Fibroblast of skin of back (primary cell): Measurements from ENCODE around the gene POPDC3.
A peak's percentile ranks its signal among the peaks of the same experiment; 100 is the strongest.

Experiments
- DNase-seq: peaks from one replicate; pipeline ENCODE4 v3.0.0-alpha.2; 2013

The POPDC3 gene

GRCh38 chr6:105138141-105138540, 41.7 kb downstream of the POPDC3 start:
- DNase-seq = no peak

- no peak for DNase-seq
These were observed 42.4 kb downstream of the POPDC3 start for GRCh38 chr6:105137388-105137787.

GRCh38 chr6:105136431-105137350, 43.1 kb downstream of the POPDC3 start:
- DNase-seq = peak; percentile 65

DNA sequence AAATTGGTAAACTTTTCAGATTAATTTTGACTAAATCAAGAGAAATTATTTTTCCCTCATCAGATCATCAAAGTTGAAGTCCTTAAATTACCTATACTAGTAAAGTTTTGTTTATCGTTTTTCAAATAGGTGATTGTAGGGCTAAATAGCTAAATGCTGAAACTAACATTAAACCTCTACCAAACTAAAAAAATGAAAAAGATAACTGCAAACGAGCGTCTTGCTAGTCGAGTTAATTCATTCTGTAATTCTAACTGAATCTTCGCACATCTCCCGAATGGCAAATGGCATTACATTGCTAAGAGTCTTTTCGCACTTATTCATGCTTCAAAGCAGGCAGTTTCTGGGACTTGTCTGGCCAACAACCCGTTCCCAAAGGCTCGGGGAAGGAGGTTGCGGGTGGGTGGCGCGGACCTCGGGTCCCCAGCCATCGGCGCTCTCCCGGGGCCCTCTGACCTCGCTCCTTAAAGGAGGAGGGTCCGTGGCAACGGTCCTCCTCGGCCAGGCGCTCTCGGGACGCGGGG, 43.8 kb downstream of the POPDC3 start:
- DNase-seq = peak; percentile 44

DNA sequence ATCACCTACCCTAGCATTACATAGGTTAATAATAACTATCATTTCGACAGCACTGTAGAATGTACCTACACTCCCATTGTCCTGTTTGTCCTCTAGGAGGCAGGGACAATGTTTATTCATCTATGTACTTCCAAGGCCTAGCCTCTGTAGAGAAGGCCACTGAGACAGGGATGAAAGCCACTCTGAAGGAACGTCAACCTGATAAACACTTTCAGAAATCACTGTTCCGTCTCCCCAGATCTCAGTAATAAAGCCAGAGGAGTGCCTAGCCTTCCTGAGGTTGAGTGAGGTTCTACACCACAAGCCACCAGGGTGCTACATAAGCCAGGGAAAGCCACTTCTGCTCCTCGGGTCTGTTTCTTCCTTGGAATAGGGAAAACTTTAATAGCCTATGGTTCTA, 44.8 kb downstream of the POPDC3 start:
- peak; percentile 35 for DNase-seq

GRCh38 chr6:105122717-105123116, 57.1 kb downstream of the POPDC3 start:
- no peak for DNase-seq

- no peak for DNase-seq
These were observed 57.8 kb downstream of the POPDC3 start for GRCh38 chr6:105121981-105122380.

DNA sequence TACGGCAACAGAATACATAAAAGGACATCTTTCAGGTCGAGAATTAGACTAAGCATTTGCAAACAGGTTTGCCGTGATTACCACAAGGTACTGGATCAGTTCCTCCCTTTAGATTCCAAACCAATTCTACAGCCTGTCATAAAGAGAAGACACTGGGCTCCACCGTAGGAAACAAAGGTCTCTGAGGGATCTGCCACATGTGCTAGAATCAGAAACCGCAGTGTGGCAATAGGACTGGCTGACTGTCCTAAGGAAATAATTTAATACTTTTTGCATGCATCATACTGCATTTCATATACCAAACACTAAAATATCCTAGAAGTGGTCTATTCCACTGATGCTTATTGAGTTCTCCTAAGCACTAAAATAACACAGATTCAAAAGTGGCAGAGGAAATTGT, 59.2 kb downstream of the POPDC3 start:
- DNase-seq = peak; percentile 27

- DNase-seq = no peak
These were observed 63.7 kb downstream of the POPDC3 start for GRCh38 chr6:105116150-105116549.

GRCh38 chr6:105113422-105113821, 66.4 kb downstream of the POPDC3 start:
- no peak for DNase-seq

- no peak for DNase-seq
These were observed 67.2 kb downstream of the POPDC3 start for GRCh38 chr6:105112577-105112976.

GRCh38 chr6:105111871-105112270, 67.9 kb downstream of the POPDC3 start:
- DNase-seq = no peak

- no peak for DNase-seq
These were observed 68.7 kb downstream of the POPDC3 start for GRCh38 chr6:105111105-105111504.

DNA sequence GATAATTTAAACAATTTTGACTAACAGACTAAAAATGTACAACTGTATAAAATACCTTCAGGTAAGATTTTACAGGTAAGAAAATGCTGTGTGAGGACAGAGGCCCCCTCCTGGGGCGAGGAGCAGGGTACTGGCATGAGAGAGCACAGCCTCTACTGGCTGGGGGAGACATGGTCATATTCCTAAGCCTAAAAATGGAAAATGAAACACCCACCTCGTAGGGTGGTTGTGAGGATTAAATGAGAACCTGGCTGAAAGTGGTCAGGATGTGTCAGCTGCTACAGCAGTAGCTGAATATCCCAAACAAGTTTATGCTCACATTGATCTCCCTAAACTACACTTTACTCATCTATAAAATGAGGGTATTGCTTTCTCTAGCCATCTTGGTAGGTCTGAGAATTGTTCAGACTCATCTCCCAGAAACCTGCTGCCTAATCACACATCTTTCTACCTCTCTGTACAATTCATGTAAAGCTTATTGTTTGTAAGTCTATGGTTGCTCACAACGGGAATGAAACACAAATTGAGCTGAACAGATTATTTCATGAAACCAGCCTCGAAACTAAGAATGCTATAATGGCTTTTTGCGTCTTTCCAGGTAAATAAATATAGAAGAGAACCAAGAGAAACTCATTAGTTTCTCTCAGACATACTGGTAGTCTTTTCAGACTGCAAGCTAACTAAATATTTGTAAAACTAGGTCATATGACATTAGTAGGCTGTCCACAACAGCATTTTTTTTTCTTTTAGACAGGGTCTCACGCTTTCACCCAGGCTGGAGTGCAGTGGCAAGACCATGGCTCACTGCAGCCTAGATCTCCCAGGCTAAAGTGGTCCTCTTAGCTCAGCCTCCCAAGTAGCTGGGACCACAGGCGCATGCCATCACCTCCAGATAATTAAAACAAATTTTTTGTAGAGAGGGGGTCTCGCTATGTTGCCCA, 69.6 kb downstream of the POPDC3 start:
- no peak for DNase-seq

GRCh38 chr6:105108631-105109262, 71.1 kb downstream of the POPDC3 start:
- no peak for DNase-seq
